Measurements from ENCODE around the gene PABPC1L2A.
"Not testable (repeated sequence)": the region's sequence is repeated elsewhere in the genome, so short reads cannot be mapped to it uniquely, and the experiment has no call there.

Gene PABPC1L2A

DNA sequence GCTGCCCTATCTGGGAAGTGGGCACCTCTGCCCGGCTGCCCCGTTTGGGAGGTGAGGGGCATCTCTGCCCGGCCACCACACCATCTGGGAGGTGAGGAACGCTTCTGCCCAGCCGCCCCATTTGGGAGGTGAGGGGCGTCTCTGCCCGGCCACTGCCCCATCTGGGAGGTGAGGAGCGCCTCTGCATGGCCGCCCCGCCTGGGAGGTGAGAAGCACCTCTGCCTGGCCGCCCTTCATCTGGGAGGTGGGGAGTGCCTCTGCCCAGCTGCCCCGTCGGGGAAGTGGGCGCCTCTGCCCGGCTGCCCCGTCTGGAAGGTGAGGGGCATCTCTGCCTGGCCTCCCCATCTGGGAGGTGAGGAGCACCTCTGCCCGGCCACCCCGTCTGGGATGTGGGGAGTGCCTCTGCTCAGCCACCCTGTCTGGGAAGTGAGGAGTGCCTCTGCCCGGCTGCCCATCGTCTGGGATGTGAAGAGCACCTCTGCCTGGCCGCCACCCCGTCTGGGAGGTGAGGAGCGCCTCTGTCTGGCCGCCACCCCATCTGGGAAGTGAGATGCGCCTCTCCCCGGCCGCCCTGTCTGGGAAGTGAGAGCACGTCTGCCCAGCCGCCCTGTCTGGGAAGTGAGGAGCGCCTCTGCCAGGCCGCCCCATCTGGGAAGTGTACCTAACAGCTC is 9.8 kb downstream of the PABPC1L2A start:
- no peaks in the 10 kb centered on the region for H3K36me3 ChIP-seq (ENCODE audit: insufficient read depth, insufficient read length, low read length)
- no peak overlapping the region for H3K9ac ChIP-seq (ENCODE audit: insufficient read length, low read depth)
- TF ChIP-seq ZNF274 (IDR thresholded peaks at IDR 0.05; ENCODE audit: low read depth, low read length) (no peak), SUZ12 (IDR thresholded peaks at IDR 0.05; ENCODE audit: extremely low read depth, insufficient read depth, insufficient read length) (no peak), YY1 (IDR thresholded peaks at IDR 0.05; ENCODE audit: insufficient read depth, insufficient read length) (no peak)
- H3K4me3 ChIP-seq (ENCODE audit: insufficient read length, low read depth) = no peak overlapping the region
- H3K4me1 ChIP-seq (ENCODE audit: insufficient read depth, insufficient read length) = no peaks in the 10 kb centered on the region
- no peaks in the 10 kb centered on the region for H3K27me3 ChIP-seq (ENCODE audit: insufficient read depth, insufficient read length)
- DNase-seq (ENCODE audit: low read depth, low spot score) = no peak
- H3K9me3 ChIP-seq (ENCODE audit: insufficient read depth, low read length) = peaks cover 13% of the 10 kb centered on the region; the same call in 1 of the 2 replicates

- TF ChIP-seq YY1 (IDR thresholded peaks at IDR 0.05; ENCODE audit: insufficient read depth, insufficient read length) (no peak), ZNF274 (IDR thresholded peaks at IDR 0.05; ENCODE audit: low read depth, low read length) (no peak), SUZ12 (IDR thresholded peaks at IDR 0.05; ENCODE audit: extremely low read depth, insufficient read depth, insufficient read length) (no peak)
- Histone ChIP-seq H3K9me3 (ENCODE audit: insufficient read depth, low read length) (peaks cover 13% of the 10 kb centered on the region; the same call in 1 of the 2 replicates), H3K36me3 (ENCODE audit: insufficient read depth, insufficient read length, low read length) (no peaks in the 10 kb centered on the region), H3K4me1 (ENCODE audit: insufficient read depth, insufficient read length) (no peaks in the 10 kb centered on the region), H3K27me3 (ENCODE audit: insufficient read depth, insufficient read length) (no peaks in the 10 kb centered on the region), H3K4me3 (ENCODE audit: insufficient read length, low read depth) (no peak overlapping the region), H3K9ac (ENCODE audit: insufficient read length, low read depth) (no peak overlapping the region)
- DNase-seq (ENCODE audit: low read depth, low spot score) = no peak
Observed at GRCh38 chrX:73068467-73069364, 10.6 kb downstream of the PABPC1L2A start.

GRCh38 chrX:73067761-73068466 is 11.4 kb downstream of the PABPC1L2A start:
- not testable (repeated sequence) for H3K4me3 ChIP-seq (ENCODE audit: insufficient read length, low read depth); H3K4me1 ChIP-seq (ENCODE audit: insufficient read depth, insufficient read length); H3K27me3 ChIP-seq (ENCODE audit: insufficient read depth, insufficient read length); H3K9ac ChIP-seq (ENCODE audit: insufficient read length, low read depth); DNase-seq (ENCODE audit: low read depth, low spot score); H3K36me3 ChIP-seq (ENCODE audit: insufficient read depth, insufficient read length, low read length)
- H3K9me3 ChIP-seq (ENCODE audit: insufficient read depth, low read length) = peaks cover 13% of the 10 kb centered on the region; the same call in 1 of the 2 replicates

DNA sequence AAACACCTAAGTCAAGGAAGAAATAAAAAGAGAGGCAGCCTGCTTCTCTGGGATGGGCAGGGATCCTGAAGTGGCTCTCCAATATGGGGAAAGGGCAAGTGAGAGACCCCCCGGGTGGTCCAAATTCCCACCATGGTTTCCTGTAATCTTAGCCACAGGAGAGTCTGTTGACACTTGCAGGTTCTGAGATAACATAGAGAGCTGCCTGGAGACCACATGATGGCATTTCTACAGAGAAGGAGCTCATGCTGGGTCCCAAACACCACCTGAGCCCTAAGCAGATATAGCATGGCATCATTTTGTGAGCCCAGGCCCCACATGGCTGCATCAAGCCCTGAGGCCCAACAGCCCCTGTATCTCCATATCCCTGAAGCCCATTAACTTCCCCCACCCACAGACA is 50.4 kb downstream of the PABPC1L2A start:
- H3K36me3 ChIP-seq (ENCODE audit: insufficient read depth, insufficient read length, low read length) = no peaks in the 10 kb centered on the region
- peaks cover 2% of the 10 kb centered on the region for H3K4me1 ChIP-seq (ENCODE audit: insufficient read depth, insufficient read length)
- H3K4me3 ChIP-seq (ENCODE audit: insufficient read length, low read depth) = no peak overlapping the region
- no peaks in the 10 kb centered on the region for H3K27me3 ChIP-seq (ENCODE audit: insufficient read depth, insufficient read length)
- TF ChIP-seq ZNF274 (IDR thresholded peaks at IDR 0.05; ENCODE audit: low read depth, low read length) (no peak), SUZ12 (IDR thresholded peaks at IDR 0.05; ENCODE audit: extremely low read depth, insufficient read depth, insufficient read length) (no peak), YY1 (IDR thresholded peaks at IDR 0.05; ENCODE audit: insufficient read depth, insufficient read length) (no peak)
- peaks cover 3% of the 10 kb centered on the region; the same call in 1 of the 2 replicates for H3K9me3 ChIP-seq (ENCODE audit: insufficient read depth, low read length)
- no peak for DNase-seq (ENCODE audit: low read depth, low spot score)
- no peak overlapping the region for H3K9ac ChIP-seq (ENCODE audit: insufficient read length, low read depth)

Data from NT2/D1 (cell line).